Effector memory CD4-positive, alpha-beta T cell (primary cell): ENCODE data around the gene C22orf31.

Experiments used
- DNase-seq, 3 donors: peaks; one replicate each; pipeline ENCODE4 v3.0.0-alpha.2; 2020
- H3K27ac ChIP-seq: 2 replicates; pipeline ENCODE4 v1.7.0; 2013; ENCODE audit warnings: mild to moderate bottlenecking, low read length, moderate library complexity; ENCODE audit not compliant: insufficient read depth, poor library complexity, severe bottlenecking
- H3K27me3 ChIP-seq: replicated peaks from 2 replicates; pipeline ENCODE4 v1.7.0; 2013; ENCODE audit warnings: mild to moderate bottlenecking, low read length; ENCODE audit not compliant: insufficient read depth, control insufficient read depth, poor library complexity, severe bottlenecking
- H3K36me3 ChIP-seq: 2 replicates; pipeline ENCODE4 v1.7.0; 2013; ENCODE audit warnings: mild to moderate bottlenecking, low read length, moderate library complexity; ENCODE audit not compliant: control insufficient read depth, insufficient read depth
- H3K4me1 ChIP-seq: 2 replicates; pipeline ENCODE4 v1.7.0; 2013; ENCODE audit warnings: low read length, mild to moderate bottlenecking; ENCODE audit not compliant: control insufficient read depth, insufficient read depth, poor library complexity, severe bottlenecking
- H3K4me3 ChIP-seq: 2 replicates; pipeline ENCODE4 v1.7.0; 2013; ENCODE audit warnings: low read length, low read depth, mild to moderate bottlenecking; ENCODE audit not compliant: insufficient read depth, poor library complexity, severe bottlenecking
- H3K9me3 ChIP-seq: 2 replicates; pipeline ENCODE4 v1.7.0; 2013; ENCODE audit warnings: mild to moderate bottlenecking, low read length, moderate library complexity; ENCODE audit not compliant: control insufficient read depth

The C22orf31 gene

GRCh38 chr22:29030016-29030617 lies 31.5 kb downstream of the C22orf31 start:
- Histone ChIP-seq H3K27ac (no peak overlapping the region), H3K27me3 (peaks cover 19% of the 10 kb centered on the region)

DNA sequence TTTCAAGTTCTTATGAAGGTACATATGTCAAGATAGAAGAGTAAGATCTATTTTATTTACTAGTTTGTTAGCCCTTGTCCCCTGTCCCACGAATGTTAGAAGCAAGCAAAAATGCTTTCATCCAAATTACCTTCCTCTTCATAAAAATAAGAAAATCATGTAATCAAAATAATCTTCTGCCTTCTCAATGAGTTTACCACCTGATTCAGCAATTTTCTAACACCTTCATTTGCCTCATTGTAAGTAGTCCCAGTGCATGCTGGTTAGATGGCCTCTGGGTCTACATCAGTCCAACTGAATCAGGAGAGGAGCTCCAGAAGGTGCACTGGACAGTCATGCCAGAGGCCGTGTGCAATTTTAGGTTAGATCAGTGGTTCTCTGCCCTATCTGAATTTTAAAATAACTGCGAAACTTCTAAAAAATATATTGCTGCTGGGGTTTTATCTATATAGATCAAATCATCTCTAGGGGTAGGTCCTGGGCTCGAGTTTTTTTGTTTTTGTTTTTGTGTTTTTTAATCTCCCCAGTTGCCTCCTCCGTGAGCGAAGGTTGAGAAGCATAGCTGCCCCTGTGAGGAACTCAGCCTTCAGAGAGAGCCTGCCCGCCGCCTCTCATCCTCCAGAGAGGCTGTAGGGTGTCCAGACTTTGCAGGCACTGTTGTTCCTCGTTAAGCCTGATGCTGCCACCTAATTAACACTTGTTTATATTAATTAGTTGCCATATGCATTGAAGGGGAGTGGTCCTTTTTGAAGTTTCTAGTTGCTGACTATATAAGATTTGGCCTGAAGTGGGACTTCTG lies 32.2 kb downstream of the C22orf31 start:
- H3K27ac ChIP-seq, result no peak overlapping the region
- H3K4me1 ChIP-seq, result peaks cover 8% of the 10 kb centered on the region
- H3K27me3 ChIP-seq, result peaks cover 19% of the 10 kb centered on the region
- H3K9me3 ChIP-seq, result no peaks in the 10 kb centered on the region
- H3K36me3 ChIP-seq, result no peaks in the 10 kb centered on the region
- H3K4me3 ChIP-seq, result no peak overlapping the region
- no peak for DNase-seq

More at GRCh38 chr22:29030016-29030617, 31.5 kb downstream of the C22orf31 start:
- Histone ChIP-seq H3K4me3 (peak overlapping the region; percentile 22), H3K4me1 (peaks cover 8% of the 10 kb centered on the region), H3K36me3 (no peaks in the 10 kb centered on the region), H3K9me3 (no peaks in the 10 kb centered on the region)
- DNase-seq, result no peak

GRCh38 chr22:29028468-29028867 lies 33.2 kb downstream of the C22orf31 start:
- Histone ChIP-seq H3K4me1 (peaks cover 8% of the 10 kb centered on the region), H3K9me3 (no peaks in the 10 kb centered on the region), H3K27me3 (peaks cover 19% of the 10 kb centered on the region), H3K36me3 (no peaks in the 10 kb centered on the region), H3K4me3 (no peak overlapping the region), H3K27ac (no peak overlapping the region)
- DNase-seq, result no peak

GRCh38 chr22:29026579-29026978 lies 35.1 kb downstream of the C22orf31 start:
- DNase-seq, result no peak
- H3K36me3 ChIP-seq, result no peaks in the 10 kb centered on the region
- no peak overlapping the region for H3K4me3 ChIP-seq
- H3K27ac ChIP-seq, result no peak overlapping the region
- peaks cover 8% of the 10 kb centered on the region for H3K4me1 ChIP-seq
- H3K9me3 ChIP-seq, result no peaks in the 10 kb centered on the region
- peaks cover 16% of the 10 kb centered on the region for H3K27me3 ChIP-seq

- H3K36me3 ChIP-seq, result no peaks in the 10 kb centered on the region
- no peak overlapping the region for H3K4me3 ChIP-seq
- no peaks in the 10 kb centered on the region for H3K4me1 ChIP-seq
- no peaks in the 10 kb centered on the region for H3K27me3 ChIP-seq
- H3K9me3 ChIP-seq, result no peaks in the 10 kb centered on the region
- no peak overlapping the region for H3K27ac ChIP-seq
- DNase-seq, result no peak
Measured at GRCh38 chr22:29023172-29023796, 38.3 kb downstream of the C22orf31 start.

DNA sequence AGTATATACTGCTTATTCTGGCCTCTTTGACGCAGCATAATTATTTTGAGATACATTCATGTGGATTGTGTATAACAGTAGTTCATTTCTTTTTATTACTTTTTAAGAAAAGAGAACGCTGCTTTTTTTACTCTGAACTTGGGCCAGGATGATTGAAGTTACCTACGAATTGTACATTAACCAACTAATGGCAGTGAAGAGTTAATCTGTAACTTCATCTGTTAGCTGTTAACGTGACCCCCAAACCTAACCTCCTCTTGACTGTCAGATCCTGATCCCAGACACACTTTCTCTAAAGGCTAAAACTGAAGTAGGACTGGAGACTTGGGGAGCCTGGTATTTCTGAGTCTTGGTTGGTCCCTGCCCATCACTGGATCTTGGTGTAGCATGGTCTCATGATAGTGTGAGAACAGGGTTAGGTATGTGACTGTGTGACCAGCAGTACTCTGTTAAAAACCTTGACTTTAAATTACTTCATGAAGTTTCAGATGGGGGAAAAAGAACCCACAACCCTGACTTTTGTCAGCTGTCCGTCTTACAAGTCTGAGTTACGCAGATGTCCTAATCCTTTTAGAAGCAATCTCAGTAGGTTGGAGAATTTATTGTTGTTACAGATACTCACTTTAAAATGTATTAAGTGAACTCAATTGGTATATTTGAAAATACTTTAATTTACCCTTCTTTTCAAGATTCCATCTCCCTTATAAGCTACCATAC lies 39.4 kb downstream of the C22orf31 start:
- no peak overlapping the region for H3K4me3 ChIP-seq
- no peaks in the 10 kb centered on the region for H3K4me1 ChIP-seq
- no peaks in the 10 kb centered on the region for H3K9me3 ChIP-seq
- no peaks in the 10 kb centered on the region for H3K27me3 ChIP-seq
- no peak overlapping the region for H3K27ac ChIP-seq
- DNase-seq, result no peak
- no peaks in the 10 kb centered on the region for H3K36me3 ChIP-seq

DNA sequence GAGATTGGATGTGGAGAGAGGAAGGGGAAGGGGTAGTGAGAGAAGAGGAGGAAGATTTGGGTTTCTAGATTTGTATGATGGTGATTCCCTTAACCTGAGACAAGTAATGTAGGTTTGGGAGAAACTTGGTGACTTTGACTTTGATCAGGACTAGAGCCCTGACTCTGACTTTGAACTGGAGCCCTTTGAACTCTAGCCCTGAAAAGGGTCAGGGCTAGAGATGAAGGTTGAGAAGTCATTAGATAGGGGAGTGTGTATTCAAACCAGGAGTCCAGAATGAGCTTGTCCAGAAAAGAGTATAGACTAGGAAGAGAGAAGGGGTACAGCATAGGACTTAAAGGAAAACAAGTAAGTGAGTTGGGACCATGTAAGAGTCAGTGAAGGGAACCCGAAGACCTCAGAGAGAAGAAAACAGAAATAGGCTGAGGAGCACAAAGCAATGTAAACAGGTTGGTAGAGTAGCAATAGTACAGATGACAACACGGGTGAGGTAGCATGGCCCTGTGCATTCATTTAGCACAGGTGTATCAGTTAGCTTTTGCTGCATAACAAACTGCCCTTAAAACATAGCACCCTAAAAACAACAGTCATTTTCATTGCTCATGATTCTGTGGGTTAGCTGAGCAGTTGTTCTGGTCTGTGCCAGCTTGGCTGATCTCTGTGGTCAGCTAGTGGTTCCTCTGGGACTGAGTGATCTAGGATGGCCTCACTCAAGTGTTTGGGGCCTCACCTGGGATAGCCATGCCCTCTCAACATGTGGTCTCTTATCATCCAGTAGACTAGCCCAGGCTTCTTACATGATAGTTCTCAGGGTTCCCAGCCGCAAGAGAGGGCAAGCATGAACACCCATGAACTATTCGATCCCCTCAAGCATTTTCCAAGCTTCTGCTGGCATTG lies 43.1 kb downstream of the C22orf31 start:
- no peak for DNase-seq
- Histone ChIP-seq H3K27me3 (no peaks in the 10 kb centered on the region), H3K9me3 (no peaks in the 10 kb centered on the region), H3K27ac (no peak overlapping the region), H3K4me1 (no peaks in the 10 kb centered on the region), H3K4me3 (no peak overlapping the region), H3K36me3 (no peaks in the 10 kb centered on the region)

DNA sequence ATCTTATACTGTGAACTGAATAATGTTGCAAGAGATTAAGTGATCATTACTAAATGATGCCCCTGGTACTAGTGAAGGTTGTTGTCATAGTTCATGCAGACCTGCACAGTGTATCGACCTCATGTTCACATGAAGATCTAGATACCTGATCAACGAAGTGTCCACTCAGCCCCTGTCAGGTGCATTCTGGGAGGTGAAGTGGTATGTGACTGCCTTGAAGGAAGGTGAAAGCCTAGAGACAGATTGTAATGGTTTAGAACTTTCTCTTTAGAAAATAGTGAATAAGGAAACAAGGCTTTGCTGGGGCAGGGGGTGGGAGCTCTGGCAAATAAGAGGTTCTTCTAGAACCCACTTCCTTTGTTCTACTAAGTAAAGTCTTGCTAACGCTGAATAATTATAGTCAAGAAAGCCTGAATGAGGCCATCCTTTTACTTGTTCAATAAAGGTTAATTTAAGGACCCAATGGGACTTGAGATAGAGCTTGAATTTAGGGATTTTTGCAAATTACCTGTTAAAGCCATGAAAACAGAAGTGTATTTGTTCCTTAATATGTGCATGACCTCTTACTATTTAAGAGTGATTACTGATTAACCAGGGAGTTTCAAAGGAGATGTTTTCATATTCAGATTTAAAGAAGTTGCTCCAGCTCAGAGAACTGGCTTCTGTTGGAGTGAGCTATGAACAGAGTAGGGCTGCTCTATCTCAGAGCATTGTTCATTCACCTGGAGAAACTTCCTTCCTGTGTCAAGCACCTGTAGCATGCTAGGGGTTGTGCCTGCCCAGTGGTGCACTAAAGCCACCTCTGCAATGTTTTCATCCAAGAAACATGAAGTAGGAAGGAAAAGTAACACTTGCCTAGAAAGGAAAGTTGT lies 45.3 kb downstream of the C22orf31 start:
- no peak for DNase-seq
- no peaks in the 10 kb centered on the region for H3K9me3 ChIP-seq
- H3K27ac ChIP-seq, result no peak overlapping the region
- no peaks in the 10 kb centered on the region for H3K36me3 ChIP-seq
- no peaks in the 10 kb centered on the region for H3K27me3 ChIP-seq
- H3K4me3 ChIP-seq, result no peak overlapping the region
- no peaks in the 10 kb centered on the region for H3K4me1 ChIP-seq
